Mucosa of stomach (tissue), 1 donor: ENCODE results near the gene INSYN1.

Experiments used
- H3K27me3 ChIP-seq: one replicate; pipeline ENCODE4 v1.7.0; 2013; ENCODE audit warnings: mild to moderate bottlenecking, low read length; ENCODE audit not compliant: control insufficient read depth, insufficient read depth
- H3K36me3 ChIP-seq: one replicate; pipeline ENCODE4 v1.7.0; 2013; ENCODE audit warnings: low read length; ENCODE audit not compliant: control insufficient read depth, insufficient read depth
- H3K4me1 ChIP-seq: one replicate; pipeline ENCODE4 v1.7.0; 2013; ENCODE audit warnings: mild to moderate bottlenecking, low read length; ENCODE audit not compliant: control insufficient read depth, insufficient read depth
- H3K4me3 ChIP-seq: one replicate; pipeline ENCODE4 v1.7.0; 2013; ENCODE audit warnings: low read length
- H3K9ac ChIP-seq: one replicate; pipeline ENCODE4 v1.7.0; 2013; ENCODE audit warnings: mild to moderate bottlenecking, low read length, moderate library complexity
- H3K9me3 ChIP-seq: one replicate; pipeline ENCODE4 v1.7.0; 2013; ENCODE audit warnings: mild to moderate bottlenecking, low read length, moderate library complexity; ENCODE audit not compliant: control insufficient read depth
- donor health status: Pancreatic carcinoma.

The INSYN1 gene

DNA sequence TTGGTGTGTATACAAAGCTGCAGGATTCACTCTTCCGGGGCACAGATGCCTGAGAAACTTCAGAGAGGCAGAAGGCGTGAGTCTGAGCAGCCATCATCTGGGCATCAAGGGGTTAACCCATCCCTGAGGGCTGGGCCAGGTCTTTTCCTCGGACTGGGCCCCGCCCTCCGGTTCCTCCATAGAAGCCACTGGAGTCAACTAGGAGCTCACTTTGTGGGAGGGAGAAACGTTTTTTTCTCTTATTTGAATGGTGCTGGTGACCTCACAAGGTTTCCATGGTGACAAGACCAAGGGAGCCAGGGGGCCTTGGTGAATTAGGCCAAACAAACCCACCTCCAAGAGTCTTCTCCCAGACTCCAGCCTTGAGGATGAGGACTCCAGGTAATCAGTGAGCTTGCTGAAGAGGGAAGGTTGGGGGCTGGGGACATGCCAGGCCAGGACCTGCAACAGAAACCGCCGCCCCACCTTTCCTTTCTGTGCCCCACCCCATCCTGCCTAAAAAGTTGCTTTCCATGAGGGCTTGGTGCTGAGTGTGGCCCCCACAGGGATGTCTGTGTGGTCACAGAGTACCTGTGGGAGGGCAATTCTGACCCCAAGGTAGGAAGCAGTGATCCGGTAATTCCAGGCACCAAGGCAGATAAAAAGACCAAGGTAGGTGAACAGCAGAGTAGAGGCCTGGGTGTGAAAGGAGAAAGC, 14.8 kb upstream of the INSYN1 start:
- no peaks in the 10 kb centered on the region for H3K27me3 ChIP-seq
- H3K4me3 ChIP-seq = no peak overlapping the region
- H3K9ac ChIP-seq = no peak overlapping the region
- H3K36me3 ChIP-seq = no peaks in the 10 kb centered on the region
- H3K4me1 ChIP-seq = no peaks in the 10 kb centered on the region
- H3K9me3 ChIP-seq = no peaks in the 10 kb centered on the region

DNA sequence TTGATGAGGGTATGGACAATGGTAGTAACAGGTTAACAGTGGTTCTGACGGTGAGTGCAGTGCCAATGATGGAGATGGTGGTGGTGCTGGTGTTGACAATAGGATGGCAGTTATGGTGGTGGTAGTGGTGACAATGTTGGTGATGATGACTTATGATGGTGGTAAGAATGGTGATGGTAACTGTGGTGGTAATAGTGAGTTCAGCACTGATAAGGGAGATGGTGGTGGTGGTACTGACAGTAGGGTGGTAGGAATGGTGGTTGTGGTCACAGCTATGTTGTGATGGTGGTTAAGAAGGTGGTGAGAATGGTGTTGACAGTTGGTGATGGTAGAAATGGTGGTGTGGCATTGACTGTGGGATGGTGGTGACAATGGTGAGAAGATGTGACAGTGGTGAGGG, 13.4 kb upstream of the INSYN1 start:
- no peak overlapping the region for H3K9ac ChIP-seq
- H3K27me3 ChIP-seq = no peaks in the 10 kb centered on the region
- no peak overlapping the region for H3K4me3 ChIP-seq
- H3K4me1 ChIP-seq = no peaks in the 10 kb centered on the region
- H3K9me3 ChIP-seq = no peaks in the 10 kb centered on the region
- H3K36me3 ChIP-seq = no peaks in the 10 kb centered on the region

DNA sequence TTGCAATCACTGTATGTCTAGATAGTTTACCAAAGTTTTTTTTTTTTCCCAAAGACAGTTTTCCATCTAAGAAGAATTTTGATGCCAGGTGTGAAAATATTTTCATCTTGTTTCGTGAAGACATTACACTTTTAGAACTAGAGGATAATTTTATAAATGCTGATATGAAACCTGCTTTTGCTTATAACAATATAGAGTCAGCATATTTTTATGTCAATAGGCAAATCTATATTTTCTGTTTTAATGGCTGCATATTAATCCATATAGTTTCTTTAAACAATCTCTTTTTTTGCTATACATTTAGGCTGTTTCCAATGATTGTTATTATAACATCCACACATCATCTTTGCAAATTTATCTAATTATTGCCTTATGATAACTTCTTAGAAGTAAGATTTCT, 12.6 kb upstream of the INSYN1 start:
- Histone ChIP-seq H3K9ac (no peak overlapping the region), H3K27me3 (no peaks in the 10 kb centered on the region), H3K9me3 (no peaks in the 10 kb centered on the region), H3K4me3 (no peak overlapping the region), H3K36me3 (no peaks in the 10 kb centered on the region), H3K4me1 (no peaks in the 10 kb centered on the region)

GRCh38 chr15:73763931-73764330, 10.8 kb upstream of the INSYN1 start:
- no peaks in the 10 kb centered on the region for H3K36me3 ChIP-seq
- no peaks in the 10 kb centered on the region for H3K4me1 ChIP-seq
- no peak overlapping the region for H3K4me3 ChIP-seq
- H3K27me3 ChIP-seq = no peaks in the 10 kb centered on the region
- H3K9me3 ChIP-seq = no peaks in the 10 kb centered on the region
- H3K9ac ChIP-seq = no peak overlapping the region

DNA sequence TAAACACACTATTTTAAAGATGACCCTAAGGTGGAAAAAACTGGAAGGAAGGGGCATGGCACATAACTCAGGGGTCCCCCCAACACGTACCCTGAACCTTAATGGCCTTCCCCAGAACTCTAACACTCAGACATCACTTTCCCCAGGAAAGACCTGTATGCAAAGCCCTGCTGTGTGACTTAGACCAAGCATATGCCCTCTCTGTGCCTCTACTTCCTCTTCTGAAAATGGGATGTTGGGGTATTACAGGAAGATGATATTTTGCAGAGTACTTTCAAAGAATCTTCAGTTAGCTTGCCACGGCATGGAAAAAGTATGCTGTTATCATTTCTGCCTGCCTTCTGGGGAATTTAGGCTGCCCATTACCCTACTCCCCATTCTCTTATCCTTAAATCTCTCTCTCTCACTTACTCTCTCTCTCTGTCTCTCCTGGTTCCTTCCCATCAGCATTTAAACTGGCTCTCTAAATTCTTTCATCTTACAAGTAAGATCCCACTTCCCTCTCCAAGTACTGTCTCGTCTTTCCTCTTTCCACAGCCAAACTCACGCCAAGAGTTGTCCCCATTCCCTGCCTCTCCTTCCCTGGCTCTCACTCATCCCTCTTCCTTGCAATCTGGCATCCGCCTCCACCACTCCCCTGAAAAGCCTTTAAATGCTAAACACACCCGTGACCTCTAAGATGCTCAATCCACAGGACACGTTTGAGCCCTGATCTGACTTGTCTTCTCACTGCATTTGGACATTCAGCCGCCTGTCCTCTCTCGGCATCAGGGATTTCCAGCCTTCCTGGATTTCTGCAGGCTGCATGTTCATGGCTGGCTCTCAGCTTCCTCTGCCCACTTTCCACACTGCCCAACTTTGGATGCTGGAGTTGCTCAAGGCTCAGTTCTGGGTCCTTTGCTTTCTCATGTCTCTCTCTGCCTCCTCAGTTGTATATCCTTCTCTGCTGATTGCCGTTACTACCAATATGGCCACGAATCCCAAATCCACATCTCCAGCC, 7.5 kb upstream of the INSYN1 start:
- H3K4me1 ChIP-seq = no peaks in the 10 kb centered on the region
- H3K9ac ChIP-seq = no peak overlapping the region
- H3K4me3 ChIP-seq = no peak overlapping the region
- H3K36me3 ChIP-seq = no peaks in the 10 kb centered on the region
- H3K9me3 ChIP-seq = no peaks in the 10 kb centered on the region
- peaks cover 11% of the 10 kb centered on the region for H3K27me3 ChIP-seq

- no peaks in the 10 kb centered on the region for H3K36me3 ChIP-seq
- peaks cover 26% of the 10 kb centered on the region for H3K27me3 ChIP-seq
- H3K9me3 ChIP-seq = no peaks in the 10 kb centered on the region
- H3K4me3 ChIP-seq = no peak overlapping the region
- no peaks in the 10 kb centered on the region for H3K4me1 ChIP-seq
- no peak overlapping the region for H3K9ac ChIP-seq
Observed at GRCh38 chr15:73758461-73758860, 5.3 kb upstream of the INSYN1 start.

- Histone ChIP-seq H3K4me3 (no peak overlapping the region), H3K4me1 (no peaks in the 10 kb centered on the region), H3K36me3 (no peaks in the 10 kb centered on the region), H3K9ac (no peak overlapping the region), H3K9me3 (no peaks in the 10 kb centered on the region), H3K27me3 (peaks cover 30% of the 10 kb centered on the region)
Observed at GRCh38 chr15:73757571-73757970, 4.4 kb upstream of the INSYN1 start.

- Histone ChIP-seq H3K4me1 (no peaks in the 10 kb centered on the region), H3K4me3 (no peak overlapping the region), H3K9ac (no peak overlapping the region), H3K27me3 (peaks cover 35% of the 10 kb centered on the region), H3K36me3 (no peaks in the 10 kb centered on the region), H3K9me3 (no peaks in the 10 kb centered on the region)
Observed at GRCh38 chr15:73756947-73757513, 3.9 kb upstream of the INSYN1 start.

- no peaks in the 10 kb centered on the region for H3K9me3 ChIP-seq
- peaks cover 39% of the 10 kb centered on the region for H3K27me3 ChIP-seq
- no peak overlapping the region for H3K9ac ChIP-seq
- H3K36me3 ChIP-seq = no peaks in the 10 kb centered on the region
- H3K4me3 ChIP-seq = no peak overlapping the region
- H3K4me1 ChIP-seq = no peaks in the 10 kb centered on the region
Observed at GRCh38 chr15:73756390-73756789, 3.2 kb upstream of the INSYN1 start.

GRCh38 chr15:73755946-73756345, 2.8 kb upstream of the INSYN1 start:
- Histone ChIP-seq H3K4me3 (no peak overlapping the region), H3K27me3 (peaks cover 44% of the 10 kb centered on the region), H3K9ac (no peak overlapping the region), H3K4me1 (no peaks in the 10 kb centered on the region), H3K9me3 (no peaks in the 10 kb centered on the region), H3K36me3 (no peaks in the 10 kb centered on the region)

DNA sequence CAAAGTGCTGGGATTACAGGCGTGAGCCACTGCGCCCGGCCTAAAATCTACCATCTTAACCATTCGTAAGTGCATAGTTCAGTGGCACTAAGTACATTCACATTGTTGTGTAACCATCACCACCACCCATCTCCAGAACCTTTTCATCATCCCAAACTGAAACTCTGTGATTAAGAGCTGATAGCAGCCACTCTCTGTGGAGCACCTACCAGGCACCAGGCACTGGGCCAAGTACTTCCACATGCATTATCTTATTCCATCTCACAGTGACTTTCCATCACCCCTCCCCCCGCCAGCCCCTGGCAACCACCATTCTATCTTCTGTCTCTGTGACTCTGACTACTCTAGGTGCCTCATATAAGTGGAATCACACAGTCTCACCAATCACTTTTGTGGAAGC, 2.3 kb upstream of the INSYN1 start:
- Histone ChIP-seq H3K27me3 (peaks cover 48% of the 10 kb centered on the region), H3K9me3 (no peaks in the 10 kb centered on the region), H3K4me3 (no peak overlapping the region), H3K4me1 (no peaks in the 10 kb centered on the region), H3K9ac (no peak overlapping the region), H3K36me3 (no peaks in the 10 kb centered on the region)

- Histone ChIP-seq H3K9me3 (no peaks in the 10 kb centered on the region), H3K4me3 (no peak overlapping the region), H3K27me3 (peaks cover 52% of the 10 kb centered on the region), H3K4me1 (no peaks in the 10 kb centered on the region), H3K9ac (no peak overlapping the region), H3K36me3 (no peaks in the 10 kb centered on the region)
Observed at GRCh38 chr15:73754461-73754860, 1.3 kb upstream of the INSYN1 start.
